Keratinocyte (primary cell): ENCODE data around the gene GTF2H2C. TPM values are rescaled to one million over a fixed set of nuclear protein-coding genes. Genes with fewer than 3 reads are reported as not detected.
"Not testable (repeated sequence)": the region's sequence is repeated elsewhere in the genome, so short reads cannot be mapped to it uniquely, and the experiment has no call there.

ENCODE experiments used
- DNase-seq: peaks from one replicate; pipeline ENCODE4 v3.0.0-alpha.2; 2011; ENCODE audit warnings: low read depth, missing footprints, low spot score
- FAIRE-seq: peaks from 2 replicates; lab custom pipeline; 2011; peaks lifted over from hg19 to GRCh38; lab: Jason Lieb, UNC
- H2AFZ ChIP-seq: 2 replicates; pipeline ENCODE4 v1.6.0; 2012; ENCODE audit warnings: low read length, control low read depth, inconsistent platforms; ENCODE audit not compliant: control insufficient read depth
- H3K27ac ChIP-seq: 2 replicates; pipeline ENCODE4 v1.5.1; 2011; ENCODE audit warnings: low read length; ENCODE audit not compliant: control insufficient read depth, insufficient read depth
- H3K27me3 ChIP-seq: 3 replicates; pipeline ENCODE4 v1.6.0; 2011; ENCODE audit warnings: low read length; ENCODE audit not compliant: control insufficient read depth, insufficient read depth; ENCODE audit errors: extremely low read depth
- H3K36me3 ChIP-seq, 2 experiments: 2 replicates in 1 of 2; 3 replicates in 1 of 2; pipeline ENCODE4 v1.5.1; 2011; ENCODE audit warnings: low read length in 2 of 2, mild to moderate bottlenecking in 1 of 2; ENCODE audit not compliant: control insufficient read depth in 2 of 2, insufficient read depth in 2 of 2; ENCODE audit errors: extremely low read depth in 1 of 2
- H3K4me1 ChIP-seq: 3 replicates; pipeline ENCODE4 v1.5.1; 2011; ENCODE audit warnings: low read length; ENCODE audit not compliant: control insufficient read depth, insufficient read depth; ENCODE audit errors: extremely low read depth
- H3K4me2 ChIP-seq: 3 replicates; pipeline ENCODE4 v1.6.0; 2011; ENCODE audit warnings: low read depth, low read length; ENCODE audit not compliant: control insufficient read depth, insufficient read depth; ENCODE audit errors: extremely low read depth
- H3K4me3 ChIP-seq, 3 experiments: fragments of 200-600 bp in 1 of 3; sonication (generic) in 1 of 3; 2 replicates in 2 of 3; 3 replicates in 1 of 3; pipeline ENCODE4 v1.5.1; 2011 to 2016; ENCODE audit warnings: low read length in 3 of 3, mild to moderate bottlenecking in 3 of 3, control low read depth in 2 of 3, inconsistent platforms in 1 of 3, low read depth in 1 of 3, mixed read lengths in 1 of 3, mixed run types in 1 of 3, moderate library complexity in 1 of 3; ENCODE audit not compliant: control insufficient read depth in 2 of 3, insufficient read depth in 2 of 3; ENCODE audit errors: extremely low read depth in 1 of 3
- H3K79me2 ChIP-seq: 2 replicates; pipeline ENCODE4 v1.6.0; 2012; ENCODE audit warnings: low read length; ENCODE audit not compliant: control insufficient read depth, insufficient read depth
- H3K9ac ChIP-seq: 3 replicates; pipeline ENCODE4 v1.6.0; 2011; ENCODE audit warnings: low read length; ENCODE audit not compliant: control insufficient read depth, insufficient read depth; ENCODE audit errors: extremely low read depth
- H3K9me1 ChIP-seq: 3 replicates; pipeline ENCODE4 v1.6.0; 2011; ENCODE audit warnings: low read length; ENCODE audit not compliant: control insufficient read depth, insufficient read depth; ENCODE audit errors: extremely low read depth
- H3K9me3 ChIP-seq: 2 replicates; pipeline ENCODE4 v1.5.1; 2012; ENCODE audit warnings: low read depth, low read length; ENCODE audit not compliant: control insufficient read depth
- H4K20me1 ChIP-seq: 3 replicates; pipeline ENCODE4 v1.6.0; 2011; ENCODE audit warnings: low read length; ENCODE audit not compliant: control insufficient read depth, insufficient read depth; ENCODE audit errors: extremely low read depth
- dilution Hi-C: fragments of 300-500 bp; cut with MboI; formaldehyde crosslinking; loops from one replicate; pipeline ENCODE4 v1.7.0; 2020; ENCODE audit warnings: low sequenced_read_pairs; ENCODE audit not compliant: extremely low pct_ligation_motif_present
- polyA plus RNA-seq, 5 experiments: library from polyadenylated mRNA; depleted of rRNA in 3 of 5; stranded (reverse) in 3 of 5; stranded (forward) in 1 of 5; unstranded in 1 of 5; fragments of >200 nt; gene quantifications; 1 replicate in 1 of 5; 2 replicates in 3 of 5; 3 replicates in 1 of 5; pipeline versions ENCODE4 v1.2.1 to v1.2.3, GENCODE V29; 2011 to 2012; ENCODE audit warnings: missing spikeins in 2 of 5, low read depth in 1 of 5, low replicate concordance in 1 of 5

GTF2H2C gene
- polyA plus RNA-seq, 1 donor (not counting 4 experiments of a cell fraction or from before 2014, with no cell fraction given): 37.3 TPM

DNA sequence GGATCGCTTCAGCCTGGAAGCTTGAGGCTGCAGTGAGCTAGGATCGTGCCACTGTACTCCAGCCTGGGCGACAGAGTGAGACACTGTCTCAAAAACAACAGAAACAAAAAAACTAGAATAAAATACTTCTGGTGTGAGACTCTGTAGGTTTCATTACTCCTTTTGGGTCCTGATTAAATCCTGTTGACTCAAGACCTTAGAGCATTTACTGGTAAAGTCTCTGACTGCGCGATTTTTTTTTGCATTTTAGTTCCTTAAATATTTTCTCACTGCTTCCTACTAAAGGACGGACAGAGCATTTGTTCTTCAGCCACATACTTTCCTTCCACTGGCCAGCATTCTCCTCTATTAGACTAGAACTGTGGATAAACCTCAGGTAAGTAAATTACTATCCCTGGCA is 46.8 kb downstream of the GTF2H2C start:
- dilution Hi-C loops, H3K27ac ChIP-seq, H3K4me1 ChIP-seq, H3K27me3 ChIP-seq, H4K20me1 ChIP-seq, H3K9ac ChIP-seq, H3K36me3 ChIP-seq, H3K4me3 ChIP-seq, H3K4me2 ChIP-seq, H3K9me3 ChIP-seq, H2AFZ ChIP-seq, H3K9me1 ChIP-seq, DNase-seq, H3K79me2 ChIP-seq, FAIRE-seq: not testable (repeated sequence)

DNA sequence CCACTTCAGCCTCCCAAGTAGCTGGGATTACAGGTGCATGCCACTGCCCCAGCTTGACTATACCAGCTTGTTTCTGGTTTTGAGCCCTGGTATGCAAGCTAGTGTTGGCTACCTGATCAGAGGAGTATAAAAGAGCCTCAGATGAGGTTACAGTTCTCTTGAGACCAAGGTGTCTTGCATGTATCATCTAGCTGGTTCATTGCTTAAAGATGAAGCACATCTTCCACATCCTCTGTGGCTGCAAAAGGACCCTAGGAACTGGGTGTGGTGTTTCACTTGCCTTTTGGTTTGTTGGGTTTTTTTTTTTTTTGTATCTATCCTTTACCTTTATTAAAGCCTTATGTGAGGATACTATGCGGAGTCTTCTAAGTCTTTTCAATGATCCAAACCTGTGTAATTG is 47.8 kb downstream of the GTF2H2C start:
- H3K27me3 ChIP-seq, H3K9ac ChIP-seq, H3K4me2 ChIP-seq, H3K4me1 ChIP-seq, H3K9me3 ChIP-seq, H3K79me2 ChIP-seq, H2AFZ ChIP-seq, DNase-seq, H3K27ac ChIP-seq, FAIRE-seq, H3K4me3 ChIP-seq, H4K20me1 ChIP-seq, H3K36me3 ChIP-seq, H3K9me1 ChIP-seq, dilution Hi-C loops: not testable (repeated sequence)

DNA sequence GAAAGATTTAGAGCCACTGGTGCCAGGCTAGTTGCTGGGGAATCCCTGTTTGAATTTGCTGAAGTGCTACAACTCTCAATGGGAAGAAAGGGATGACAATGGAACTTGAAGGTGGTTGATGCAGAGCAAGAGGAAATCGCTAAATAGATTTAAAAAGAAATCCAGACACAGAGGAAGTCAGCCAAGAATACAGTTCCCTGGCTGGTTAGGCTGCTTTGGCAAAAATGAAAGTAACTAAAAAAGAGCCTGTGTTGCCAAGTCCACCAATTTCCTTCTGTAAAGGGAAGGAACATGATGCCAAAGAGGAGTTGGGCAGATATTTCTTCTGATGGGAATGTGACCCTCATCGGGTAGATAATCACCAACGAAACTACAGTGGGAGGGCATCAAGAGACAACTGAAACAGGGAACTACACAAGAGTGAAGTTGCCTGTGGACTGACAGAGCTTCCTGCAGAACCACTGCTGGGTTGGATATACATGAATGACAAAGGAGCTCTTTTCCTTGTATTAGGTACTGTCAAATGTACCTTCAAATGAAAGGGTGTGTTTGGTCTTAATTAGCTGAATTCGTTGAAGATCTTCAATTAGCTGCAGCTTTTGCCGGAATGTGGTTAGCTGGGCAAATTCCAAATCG is 49.0 kb downstream of the GTF2H2C start:
- H3K36me3 ChIP-seq, H3K9ac ChIP-seq, H4K20me1 ChIP-seq, H3K27ac ChIP-seq, H3K4me2 ChIP-seq, H3K79me2 ChIP-seq, H2AFZ ChIP-seq, FAIRE-seq, H3K9me3 ChIP-seq, dilution Hi-C loops, H3K4me3 ChIP-seq, H3K4me1 ChIP-seq, H3K9me1 ChIP-seq, H3K27me3 ChIP-seq, DNase-seq: not testable (repeated sequence)

DNA sequence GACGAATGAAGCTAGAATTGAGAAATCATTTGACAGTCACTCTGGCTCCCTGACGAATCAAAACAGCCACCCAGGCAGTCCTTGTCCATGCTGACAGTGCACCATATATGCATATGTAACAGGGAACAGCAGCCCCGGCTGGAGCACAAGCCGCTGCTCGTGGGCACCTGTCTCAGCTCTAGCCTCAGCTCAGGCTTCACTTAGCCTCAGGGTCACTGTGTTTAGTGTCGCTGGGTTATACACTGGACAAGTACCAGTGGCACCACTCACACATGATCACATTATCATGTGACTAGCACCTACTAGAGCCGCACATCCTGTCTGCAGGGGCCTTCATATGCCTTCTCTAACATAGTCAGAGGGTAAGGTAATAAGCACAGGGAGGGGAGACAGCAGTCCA is 54.9 kb downstream of the GTF2H2C start:
- DNase-seq, H3K9ac ChIP-seq, H3K4me1 ChIP-seq, H3K79me2 ChIP-seq, H3K27ac ChIP-seq, dilution Hi-C loops, H3K9me1 ChIP-seq, H4K20me1 ChIP-seq, H2AFZ ChIP-seq, H3K27me3 ChIP-seq, H3K36me3 ChIP-seq, H3K4me2 ChIP-seq, H3K4me3 ChIP-seq, H3K9me3 ChIP-seq, FAIRE-seq: not testable (repeated sequence)

DNA sequence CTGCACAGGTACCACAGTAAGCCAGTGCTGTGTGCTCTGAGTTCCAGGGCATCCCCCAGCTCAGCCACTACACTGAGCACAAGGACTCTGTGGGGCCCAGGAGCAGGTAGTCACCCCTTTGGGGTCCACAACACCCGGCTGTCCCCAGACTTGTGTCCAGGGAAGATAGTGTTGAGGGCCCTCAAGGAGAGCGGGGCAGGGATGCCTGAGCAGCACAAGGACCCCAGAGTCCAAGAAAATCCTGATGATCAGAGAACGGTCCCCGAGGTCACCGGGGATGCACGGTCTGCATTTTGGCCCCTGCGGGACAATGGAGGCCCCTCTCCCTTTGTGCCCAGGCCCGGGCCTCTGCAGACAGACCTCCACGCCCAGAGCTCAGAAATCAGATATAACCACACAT is 71.9 kb downstream of the GTF2H2C start:
- H3K27ac ChIP-seq, H3K4me3 ChIP-seq, H3K27me3 ChIP-seq, H4K20me1 ChIP-seq, H2AFZ ChIP-seq, dilution Hi-C loops, H3K9me3 ChIP-seq, DNase-seq, H3K79me2 ChIP-seq, H3K4me2 ChIP-seq, H3K9me1 ChIP-seq, H3K4me1 ChIP-seq, H3K36me3 ChIP-seq, H3K9ac ChIP-seq, FAIRE-seq: not testable (repeated sequence)
